ENCODE data around the gene DNMT1.

Gene DNMT1

GRCh38 chr19:10149427-10149826, 45.3 kb downstream of the DNMT1 start:
- in situ Hi-C loops (cut with MboI; ENCODE audit: low pct_unique_long_range_greater_than_20kb, low sequenced_read_pairs), result no loop called here
- DNase-seq, result no peak

GRCh38 chr19:10146142-10146541, 48.6 kb downstream of the DNMT1 start:
- in situ Hi-C loops (cut with MboI; ENCODE audit: low pct_unique_long_range_greater_than_20kb, low sequenced_read_pairs), result no loop called here
- DNase-seq, result no peak

GRCh38 chr19:10145031-10145430, 49.7 kb downstream of the DNMT1 start:
- in situ Hi-C loops (cut with MboI; ENCODE audit: low pct_unique_long_range_greater_than_20kb, low sequenced_read_pairs), result no loop called here
- no peak for DNase-seq

- DNase-seq, result no peak
- in situ Hi-C loops (cut with MboI; ENCODE audit: low pct_unique_long_range_greater_than_20kb, low sequenced_read_pairs), result no loop called here
Observed at GRCh38 chr19:10144361-10144760, 50.4 kb downstream of the DNMT1 start.

GRCh38 chr19:10143681-10144080, 51.1 kb downstream of the DNMT1 start:
- DNase-seq, result no peak
- in situ Hi-C loops (cut with MboI; ENCODE audit: low pct_unique_long_range_greater_than_20kb, low sequenced_read_pairs), result no loop called here

- DNase-seq, result no peak
- in situ Hi-C loops (cut with MboI; ENCODE audit: low pct_unique_long_range_greater_than_20kb, low sequenced_read_pairs), result no loop called here
Observed at GRCh38 chr19:10142701-10143375, 51.9 kb downstream of the DNMT1 start.

GRCh38 chr19:10141973-10142372, 52.8 kb downstream of the DNMT1 start:
- in situ Hi-C loops (cut with MboI; ENCODE audit: low pct_unique_long_range_greater_than_20kb, low sequenced_read_pairs), result no loop called here
- DNase-seq, result no peak

GRCh38 chr19:10141479-10141878, 53.3 kb downstream of the DNMT1 start:
- no peak for DNase-seq
- in situ Hi-C loops (cut with MboI; ENCODE audit: low pct_unique_long_range_greater_than_20kb, low sequenced_read_pairs), result no loop called here

GRCh38 chr19:10139952-10140351, 54.8 kb downstream of the DNMT1 start:
- no peak for DNase-seq
- in situ Hi-C loops (cut with MboI; ENCODE audit: low pct_unique_long_range_greater_than_20kb, low sequenced_read_pairs), result no loop called here

GRCh38 chr19:10138879-10139795, 55.6 kb downstream of the DNMT1 start:
- no peak for DNase-seq
- in situ Hi-C loops (cut with MboI; ENCODE audit: low pct_unique_long_range_greater_than_20kb, low sequenced_read_pairs), result no loop called here

- DNase-seq, result no peak
- in situ Hi-C loops (cut with MboI; ENCODE audit: low pct_unique_long_range_greater_than_20kb, low sequenced_read_pairs), result no loop called here
Observed at GRCh38 chr19:10137751-10138682, 56.7 kb downstream of the DNMT1 start.

GRCh38 chr19:10136936-10137335, 57.8 kb downstream of the DNMT1 start:
- no peak for DNase-seq
- in situ Hi-C loops (cut with MboI; ENCODE audit: low pct_unique_long_range_greater_than_20kb, low sequenced_read_pairs), result no loop called here

- in situ Hi-C loops (cut with MboI; ENCODE audit: low pct_unique_long_range_greater_than_20kb, low sequenced_read_pairs), result no loop called here
- no peak for DNase-seq
Observed at GRCh38 chr19:10135551-10136334, 59.0 kb downstream of the DNMT1 start.

GRCh38 chr19:10134040-10134439, 60.7 kb downstream of the DNMT1 start:
- no peak for DNase-seq
- in situ Hi-C loops (cut with MboI; ENCODE audit: low pct_unique_long_range_greater_than_20kb, low sequenced_read_pairs), result no loop called here

- in situ Hi-C loops (cut with MboI; ENCODE audit: low pct_unique_long_range_greater_than_20kb, low sequenced_read_pairs), result no loop called here
- no peak for DNase-seq
Observed at GRCh38 chr19:10133596-10133995, 61.2 kb downstream of the DNMT1 start.

- no peak for DNase-seq
- in situ Hi-C loops (cut with MboI; ENCODE audit: low pct_unique_long_range_greater_than_20kb, low sequenced_read_pairs), result no loop called here
Observed at GRCh38 chr19:10132905-10133304, 61.8 kb downstream of the DNMT1 start.

GRCh38 chr19:10126213-10126639, 68.5 kb downstream of the DNMT1 start:
- peak; percentile 87 for DNase-seq
- in situ Hi-C loops (cut with MboI; ENCODE audit: low pct_unique_long_range_greater_than_20kb, low sequenced_read_pairs), result no loop called here

- no peak for DNase-seq
- in situ Hi-C loops (cut with MboI; ENCODE audit: low pct_unique_long_range_greater_than_20kb, low sequenced_read_pairs), result no loop called here
Observed at GRCh38 chr19:10124429-10124828, 70.3 kb downstream of the DNMT1 start.

GRCh38 chr19:10122045-10122444, 72.7 kb downstream of the DNMT1 start:
- in situ Hi-C loops (cut with MboI; ENCODE audit: low pct_unique_long_range_greater_than_20kb, low sequenced_read_pairs), result no loop called here
- no peak for DNase-seq

Measured in KBM-7 (cell line).